C4-2B (cell line): Measurements from ENCODE around the gene CDHR2.

Experiments
- ZFX ChIP-seq: fragments of 450-650 bp; IDR thresholded peaks from 2 replicates; pipeline ENCODE4 v1.6.1; 2017
- TF ChIP-seq, protein P1 (sequence below): fragments of 450-650 bp; conservative IDR thresholded peaks from 2 replicates; pipeline ENCODE4 v1.5.1; 2017; ENCODE audit warnings: mild to moderate bottlenecking

DNA sequence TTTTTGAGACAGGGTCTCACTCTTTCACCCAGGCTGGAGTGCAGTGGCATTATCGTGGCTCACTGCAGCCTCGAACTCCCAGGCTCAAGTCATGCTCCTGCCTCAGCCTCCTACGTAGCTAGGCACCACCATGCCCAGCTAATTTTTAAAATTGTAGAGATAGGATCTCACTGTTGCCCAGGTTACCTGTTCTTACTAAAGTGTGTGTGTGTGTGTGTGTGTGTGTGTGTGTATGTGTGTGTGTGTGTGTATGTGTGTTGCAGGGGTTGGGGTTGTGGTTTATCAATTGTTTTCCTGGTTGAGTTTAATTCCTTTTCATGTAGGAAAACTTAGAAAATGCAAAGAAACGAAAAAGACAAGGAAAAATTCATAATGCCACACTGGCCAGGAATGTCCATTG is 33.7 kb upstream of the CDHR2 start:
- TF ChIP-seq, protein P1, sequence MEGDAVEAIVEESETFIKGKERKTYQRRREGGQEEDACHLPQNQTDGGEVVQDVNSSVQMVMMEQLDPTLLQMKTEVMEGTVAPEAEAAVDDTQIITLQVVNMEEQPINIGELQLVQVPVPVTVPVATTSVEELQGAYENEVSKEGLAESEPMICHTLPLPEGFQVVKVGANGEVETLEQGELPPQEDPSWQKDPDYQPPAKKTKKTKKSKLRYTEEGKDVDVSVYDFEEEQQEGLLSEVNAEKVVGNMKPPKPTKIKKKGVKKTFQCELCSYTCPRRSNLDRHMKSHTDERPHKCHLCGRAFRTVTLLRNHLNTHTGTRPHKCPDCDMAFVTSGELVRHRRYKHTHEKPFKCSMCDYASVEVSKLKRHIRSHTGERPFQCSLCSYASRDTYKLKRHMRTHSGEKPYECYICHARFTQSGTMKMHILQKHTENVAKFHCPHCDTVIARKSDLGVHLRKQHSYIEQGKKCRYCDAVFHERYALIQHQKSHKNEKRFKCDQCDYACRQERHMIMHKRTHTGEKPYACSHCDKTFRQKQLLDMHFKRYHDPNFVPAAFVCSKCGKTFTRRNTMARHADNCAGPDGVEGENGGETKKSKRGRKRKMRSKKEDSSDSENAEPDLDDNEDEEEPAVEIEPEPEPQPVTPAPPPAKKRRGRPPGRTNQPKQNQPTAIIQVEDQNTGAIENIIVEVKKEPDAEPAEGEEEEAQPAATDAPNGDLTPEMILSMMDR, result no peak
- TF ChIP-seq ZFX, result no peak
